ENCODE results near the gene DRD2.

The DRD2 gene

DNA sequence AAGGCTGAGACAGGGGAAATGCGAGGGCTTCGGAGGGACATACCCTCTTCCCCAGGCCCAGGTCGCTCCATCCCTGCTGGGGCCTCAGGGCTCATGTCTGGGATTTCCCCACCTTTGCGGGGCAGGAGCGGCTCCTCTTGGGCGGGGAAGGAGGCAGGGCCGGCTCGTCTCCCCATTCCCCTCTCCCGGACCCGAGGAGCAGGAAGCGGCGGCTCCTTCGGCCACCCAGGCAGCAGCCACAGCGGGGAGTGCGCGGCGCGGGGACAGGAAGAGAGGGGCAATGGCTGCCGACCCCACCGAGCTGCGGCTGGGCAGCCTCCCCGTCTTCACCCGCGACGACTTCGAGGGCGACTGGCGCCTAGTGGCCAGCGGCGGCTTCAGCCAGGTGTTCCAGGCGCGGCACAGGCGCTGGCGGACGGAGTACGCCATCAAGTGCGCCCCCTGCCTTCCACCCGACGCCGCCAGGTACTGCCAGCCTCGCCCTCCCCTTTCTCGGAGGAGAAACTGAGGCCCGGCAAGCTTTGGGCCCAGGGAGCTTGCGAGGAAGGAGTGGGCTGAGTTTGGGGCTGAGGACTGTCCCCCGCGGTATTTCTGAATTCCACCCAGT, 87.5 kb downstream of the DRD2 start, which contains the start of gene ANKK1:
Gene ANKK1 (plus strand): TSS at position 175 of the 607 bp plus-strand sequence. CDS start 106 bp downstream, at position 281.
- in situ Hi-C loops (cut with HindIII; ENCODE audit: low pct_ligation_motif_present, low pct_unique_long_range_greater_than_20kb, low sequenced_read_pairs), result no loop called here
- DNase-seq, result no peak

DNA sequence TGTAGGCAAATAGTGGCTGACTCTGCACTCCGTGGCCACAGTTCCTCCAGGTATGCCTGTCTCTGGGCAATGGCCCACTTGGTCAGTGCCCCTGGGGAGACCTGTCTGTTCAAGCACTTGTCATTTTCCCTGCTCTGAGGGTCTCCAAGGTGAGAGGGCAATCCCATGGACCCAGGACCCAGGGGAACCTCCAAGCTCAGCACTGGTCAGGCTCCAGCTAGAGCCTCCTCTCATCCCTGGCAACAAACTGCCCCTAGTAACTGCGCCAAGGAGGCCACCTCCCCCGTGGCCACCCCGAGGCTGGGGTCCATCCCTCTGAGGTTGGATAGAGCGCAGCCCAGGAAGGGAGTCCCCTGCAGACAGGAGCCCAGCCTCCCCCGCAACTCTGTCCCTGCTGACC, 88.3 kb downstream of the DRD2 start:
- DNase-seq, result no peak
- in situ Hi-C loops (cut with HindIII; ENCODE audit: low pct_ligation_motif_present, low pct_unique_long_range_greater_than_20kb, low sequenced_read_pairs), result no loop called here

DNA sequence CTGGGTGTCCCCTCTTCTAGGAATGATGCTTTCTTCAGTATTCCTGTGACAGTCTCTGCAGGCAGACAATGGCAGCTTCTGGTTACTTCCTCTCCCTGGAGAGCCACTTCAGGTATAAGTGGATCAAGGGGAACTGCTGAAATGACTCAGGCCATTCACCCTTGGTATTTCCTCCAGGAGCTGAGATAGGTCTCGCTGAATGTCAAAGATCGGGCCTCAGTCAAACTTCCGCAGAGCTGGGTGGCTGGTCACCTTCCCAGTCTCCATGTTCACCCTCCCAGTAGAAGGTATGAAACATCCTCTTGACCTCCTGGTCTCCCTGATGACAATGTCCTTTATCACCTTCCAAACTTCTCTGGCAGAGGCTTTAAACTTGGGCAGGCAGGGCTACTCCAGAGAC, 89.4 kb downstream of the DRD2 start:
- DNase-seq, result no peak
- in situ Hi-C loops (cut with HindIII; ENCODE audit: low pct_ligation_motif_present, low pct_unique_long_range_greater_than_20kb, low sequenced_read_pairs), result no loop called here

- in situ Hi-C loops (cut with HindIII; ENCODE audit: low pct_ligation_motif_present, low pct_unique_long_range_greater_than_20kb, low sequenced_read_pairs), result no loop called here
Measured at GRCh38 chr11:113384551-113384950, 90.6 kb downstream of the DRD2 start.

GRCh38 chr11:113382121-113382520, 93.1 kb downstream of the DRD2 start:
- DNase-seq, result no peak
- in situ Hi-C loops (cut with HindIII; ENCODE audit: low pct_ligation_motif_present, low pct_unique_long_range_greater_than_20kb, low sequenced_read_pairs), result no loop called here

More at GRCh38 chr11:113384551-113384950, 90.6 kb downstream of the DRD2 start:
- DNase-seq, result peak; percentile 9

DNA sequence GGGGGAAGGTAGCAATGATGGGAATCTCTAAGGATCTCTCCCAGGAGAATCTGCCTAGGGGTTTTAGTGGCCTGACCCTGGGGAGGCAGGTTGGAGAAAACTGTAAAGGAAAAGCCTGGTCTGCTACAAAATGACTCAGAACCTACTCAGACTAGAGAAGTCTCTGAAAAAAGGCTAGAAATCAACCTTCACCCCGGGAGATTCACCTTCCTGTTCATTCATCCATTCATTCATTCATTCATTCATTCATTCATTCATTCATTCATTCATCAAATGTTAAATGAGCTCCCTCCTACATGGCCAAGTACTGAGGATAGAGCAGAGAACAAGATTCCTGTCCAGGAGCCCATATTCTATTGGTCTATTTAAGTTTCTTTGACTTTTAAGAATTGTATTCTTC, 96.5 kb downstream of the DRD2 start:
- DNase-seq, result no peak
- in situ Hi-C loops (cut with HindIII; ENCODE audit: low pct_ligation_motif_present, low pct_unique_long_range_greater_than_20kb, low sequenced_read_pairs), result no loop called here

- no peak for DNase-seq
- in situ Hi-C loops (cut with HindIII; ENCODE audit: low pct_ligation_motif_present, low pct_unique_long_range_greater_than_20kb, low sequenced_read_pairs), result no loop called here
Measured at GRCh38 chr11:113377681-113378412, 97.4 kb downstream of the DRD2 start.

DNA sequence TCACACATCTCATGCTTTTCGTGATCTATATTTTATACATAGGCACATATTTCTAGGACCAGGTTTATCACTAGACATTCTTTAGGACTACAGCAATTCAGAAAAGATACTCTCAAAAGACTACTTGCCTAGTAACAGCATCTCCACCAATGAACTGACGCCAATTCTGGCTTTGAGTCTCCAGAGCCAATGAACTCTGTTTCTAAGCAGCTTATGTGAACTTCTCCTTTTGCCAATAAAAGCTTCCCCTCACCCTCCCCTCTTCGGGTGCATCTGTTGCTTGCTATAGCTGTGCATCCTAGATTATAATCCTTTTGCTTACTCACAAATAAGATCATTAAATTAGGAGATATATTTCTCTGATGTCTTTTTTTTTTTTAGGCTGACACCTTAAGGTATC, 99.0 kb downstream of the DRD2 start:
- no peak for DNase-seq
- in situ Hi-C loops (cut with HindIII; ENCODE audit: low pct_ligation_motif_present, low pct_unique_long_range_greater_than_20kb, low sequenced_read_pairs), result no loop called here

GRCh38 chr11:113375402-113375801, 99.8 kb downstream of the DRD2 start:
- in situ Hi-C loops (cut with HindIII; ENCODE audit: low pct_ligation_motif_present, low pct_unique_long_range_greater_than_20kb, low sequenced_read_pairs), result no loop called here
- no peak for DNase-seq

- in situ Hi-C loops (cut with HindIII; ENCODE audit: low pct_ligation_motif_present, low pct_unique_long_range_greater_than_20kb, low sequenced_read_pairs), result no loop called here
- DNase-seq, result no peak
Measured at GRCh38 chr11:113373981-113374560, 101.1 kb downstream of the DRD2 start.

DNA sequence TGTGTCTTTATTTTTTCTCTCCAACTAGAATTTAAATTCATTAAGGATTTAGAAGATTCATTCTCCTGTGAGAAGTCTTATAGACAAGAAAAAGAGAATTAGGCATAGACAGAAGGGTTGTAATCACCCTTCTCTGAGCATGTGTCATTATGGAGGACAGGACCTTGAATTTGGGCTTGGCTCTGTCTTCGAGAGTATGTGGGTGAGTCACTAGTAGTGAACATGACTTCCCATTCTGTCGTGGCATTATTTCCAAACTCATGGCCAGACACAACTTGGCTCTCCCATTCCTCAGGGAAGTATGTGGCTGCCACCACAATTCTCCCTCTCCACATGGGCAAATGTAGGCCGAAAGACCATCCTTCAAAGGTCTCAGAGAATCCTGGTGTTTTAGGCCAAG, 101.9 kb downstream of the DRD2 start:
- in situ Hi-C loops (cut with HindIII; ENCODE audit: low pct_ligation_motif_present, low pct_unique_long_range_greater_than_20kb, low sequenced_read_pairs), result no loop called here
- DNase-seq, result no peak

DNA sequence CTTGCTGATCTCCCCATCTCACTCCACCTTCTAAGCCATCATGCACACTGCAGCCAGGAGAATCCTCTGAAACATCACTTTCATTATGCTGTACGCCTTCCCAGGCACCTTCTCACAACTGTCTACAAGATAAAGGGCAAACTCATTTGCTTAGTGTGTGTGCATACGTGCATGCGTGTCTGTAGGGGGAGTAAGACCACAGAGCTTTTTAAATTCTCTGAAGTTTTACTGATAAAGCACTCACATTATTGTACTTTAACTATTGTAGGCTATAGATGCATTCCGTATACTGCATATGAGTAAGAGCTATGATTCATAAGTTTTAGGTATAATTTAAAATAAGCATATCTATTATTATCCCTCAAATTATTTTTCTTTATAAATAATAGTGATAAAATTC, 102.9 kb downstream of the DRD2 start:
- in situ Hi-C loops (cut with HindIII; ENCODE audit: low pct_ligation_motif_present, low pct_unique_long_range_greater_than_20kb, low sequenced_read_pairs), result no loop called here
- DNase-seq, result no peak

DNA sequence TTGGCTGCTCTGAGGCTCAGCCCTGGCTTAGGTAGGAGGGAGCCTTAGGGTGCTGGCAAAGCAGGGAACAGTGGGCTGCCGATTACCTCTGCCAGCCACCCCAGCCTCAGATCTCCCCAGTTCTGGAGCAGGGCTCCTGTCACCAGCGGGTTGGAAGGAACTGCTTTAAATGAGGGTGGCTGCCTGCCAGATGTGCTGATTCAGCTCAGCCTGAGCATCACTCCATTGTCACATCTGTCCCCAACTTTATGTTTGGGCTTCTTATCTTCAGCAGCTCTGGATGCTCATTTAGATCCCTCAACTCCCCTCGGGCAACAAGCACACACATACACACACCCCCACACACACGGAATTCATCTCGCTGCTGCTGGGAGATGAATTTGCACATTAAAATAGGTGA, 104.6 kb downstream of the DRD2 start:
- in situ Hi-C loops (cut with HindIII; ENCODE audit: low pct_ligation_motif_present, low pct_unique_long_range_greater_than_20kb, low sequenced_read_pairs), result no loop called here
- DNase-seq, result no peak

GRCh38 chr11:113369411-113369810, 105.8 kb downstream of the DRD2 start:
- DNase-seq, result no peak
- in situ Hi-C loops (cut with HindIII; ENCODE audit: low pct_ligation_motif_present, low pct_unique_long_range_greater_than_20kb, low sequenced_read_pairs), result no loop called here

DNA sequence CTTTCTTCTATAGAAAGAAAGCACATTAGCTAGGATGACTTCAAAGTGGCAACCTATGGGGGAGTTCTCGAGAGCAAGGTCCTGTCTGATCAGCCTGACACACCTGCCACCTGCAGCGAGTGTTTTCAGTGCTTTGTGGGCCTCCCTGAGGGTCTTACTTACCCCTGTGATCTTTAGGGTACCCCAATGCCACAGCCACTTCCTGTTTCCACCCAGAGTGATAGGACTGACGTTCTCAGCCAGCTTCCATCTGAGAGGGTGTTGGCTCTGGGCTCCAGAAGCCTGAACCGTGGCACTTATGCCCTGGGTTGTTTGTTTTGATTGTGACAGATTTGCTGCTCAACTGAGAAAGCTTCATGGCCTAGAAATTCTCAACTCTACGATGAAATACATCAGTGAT, 109.3 kb downstream of the DRD2 start:
- no peak for DNase-seq
- in situ Hi-C loops (cut with HindIII; ENCODE audit: low pct_ligation_motif_present, low pct_unique_long_range_greater_than_20kb, low sequenced_read_pairs), result no loop called here

GRCh38 chr11:113363996-113364641, 111.1 kb downstream of the DRD2 start:
- DNase-seq, result no peak
- in situ Hi-C loops (cut with HindIII; ENCODE audit: low pct_ligation_motif_present, low pct_unique_long_range_greater_than_20kb, low sequenced_read_pairs), result no loop called here

DNA sequence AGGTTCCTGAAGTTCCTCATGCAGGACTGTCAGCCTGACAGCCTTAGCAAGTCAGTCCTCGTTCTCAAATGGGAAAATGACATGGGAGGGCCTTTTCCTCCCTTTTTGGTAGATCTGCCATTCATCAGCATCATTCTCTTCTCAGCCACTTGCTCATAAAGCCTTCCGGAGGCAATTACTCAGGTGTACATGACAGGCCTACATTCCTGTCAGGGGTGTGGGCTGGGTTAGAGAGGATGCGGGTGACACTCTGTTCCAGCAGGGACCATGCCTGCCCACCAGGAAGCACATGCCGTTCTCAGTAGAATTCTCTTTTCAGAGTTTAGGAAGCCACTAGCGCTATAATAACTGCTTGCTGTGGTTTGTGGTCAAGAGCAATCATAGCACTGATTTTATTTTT, 111.8 kb downstream of the DRD2 start:
- in situ Hi-C loops (cut with HindIII; ENCODE audit: low pct_ligation_motif_present, low pct_unique_long_range_greater_than_20kb, low sequenced_read_pairs), result no loop called here
- no peak for DNase-seq
